ENCODE measurements around the gene ANKRD1. TPM values are rescaled to one million over a fixed set of nuclear protein-coding genes. Genes with fewer than 3 reads are reported as not detected.

Gene ANKRD1
- total and polyA plus RNA-seq, 11 donors, result 1,315 to 9,579 (median 4,181) TPM

- WGBS, 4 donors, result 16 to 35% (median 30%) methylated on average over 2 of the region's 2 CpGs
- H3K4me1 ChIP-seq, result peaks cover 4 to 52% (median 20%) of the 10 kb centered on the region in 12 donors
- DNase-seq, result peak in 2 of 5 donors; percentile 25 to 48
- TF ChIP-seq POLR2A (IDR thresholded peaks at IDR 0.05) (no peak), CTCF (IDR thresholded peaks at IDR 0.05) (no peak)
- ATAC-seq, result peak in 2 of 4 donors; percentile 41 to 46
- no peaks in the 10 kb centered on the region for H3K9me3 ChIP-seq
- no peaks in the 10 kb centered on the region for H3K36me3 ChIP-seq
- no peaks in the 10 kb centered on the region for H3K27me3 ChIP-seq
- H3K4me3 ChIP-seq, result peak overlapping the region in 4 of 12 donors; percentile 19 to 49 (median 38)
- intact Hi-C loops (cut with DNase I), result loop anchor here in 4 of 10 donors (5.0 to 10.0 kb wide), 3 partner anchors 33 to 51 kb away; partner anchors contain the start of gene ANKRD1 (in 3 of the 4)
- H3K27ac ChIP-seq, result peak overlapping the region in 9 of 12 donors; percentile 13 to 81 (median 45)
Observed at GRCh38 chr10:90965720-90966119, 44.8 kb upstream of the ANKRD1 start.

GRCh38 chr10:90964781-90965465 lies 44.0 kb upstream of the ANKRD1 start:
- intact Hi-C loops (cut with DNase I), result loop anchor here in 4 of 10 donors (5.0 to 10.0 kb wide), 3 partner anchors 33 to 50 kb away; partner anchors contain the start of gene ANKRD1 (in 3 of the 4)
- peak overlapping the region in 7 of 12 donors; percentile 1 to 72 (median 28) for H3K27ac ChIP-seq

GRCh38 chr10:90963331-90963730 lies 42.4 kb upstream of the ANKRD1 start:
- H3K4me1 ChIP-seq, result peaks cover 4 to 44% (median 23%) of the 10 kb centered on the region in 12 donors
- no peaks in the 10 kb centered on the region for H3K36me3 ChIP-seq
- H3K27me3 ChIP-seq, result no peaks in the 10 kb centered on the region
- TF ChIP-seq POLR2A (IDR thresholded peaks at IDR 0.05) (no peak), CTCF (IDR thresholded peaks at IDR 0.05) (no peak)
- H3K9me3 ChIP-seq, result no peaks in the 10 kb centered on the region
- no peak for ATAC-seq
- H3K4me3 ChIP-seq, result no peak overlapping the region
- intact Hi-C loops (cut with DNase I), result loop anchor here in 1 of 10 donors (10.0 kb wide), 1 partner anchor 49 kb away; no protein-coding TSS in a partner anchor
- H3K27ac ChIP-seq, result no peak overlapping the region
- DNase-seq, result no peak
- WGBS, 4 donors, result 74 to 89% (median 78%) methylated on average over 2 of the region's 2 CpGs

More at GRCh38 chr10:90964781-90965465, 44.0 kb upstream of the ANKRD1 start:
- DNase-seq (peak in 2 of 5 donors; percentile 26 to 38), ATAC-seq (peak in 2 of 4 donors; percentile 25 to 37)
- H3K4me3 ChIP-seq, result no peak overlapping the region
- 44 to 71% (median 53%) methylated on average over 1 of the region's 1 CpG for WGBS, 4 donors
- H3K36me3 ChIP-seq, result no peaks in the 10 kb centered on the region
- no peaks in the 10 kb centered on the region for H3K27me3 ChIP-seq
- H3K4me1 ChIP-seq, result peaks cover 4 to 57% (median 25%) of the 10 kb centered on the region in 12 donors
- H3K9me3 ChIP-seq, result no peaks in the 10 kb centered on the region
- TF ChIP-seq CTCF (IDR thresholded peaks at IDR 0.05) (peak in 2 of 12 donors; percentile 10 to 14), POLR2A (IDR thresholded peaks at IDR 0.05) (no peak)

- ATAC-seq, result peak in 3 of 4 donors; percentile 21 to 80 (median 75)
Observed at GRCh38 chr10:90960355-90960814, 39.5 kb upstream of the ANKRD1 start.

More at GRCh38 chr10:90960355-90960814, 39.5 kb upstream of the ANKRD1 start:
- H3K4me1 ChIP-seq, result peaks cover under 1 to 25% (median 18%) of the 10 kb centered on the region in 12 donors
- H3K27ac ChIP-seq, result peak overlapping the region in 4 of 12 donors; percentile 15 to 39 (median 38)
- DNase-seq, result no peak
- intact Hi-C loops (cut with DNase I), result loop anchor here in 2 of 10 donors (2.0 to 10.0 kb wide), 2 partner anchors 30 to 46 kb away; no protein-coding TSS in a partner anchor
- no peaks in the 10 kb centered on the region for H3K36me3 ChIP-seq
- H3K4me3 ChIP-seq, result no peak overlapping the region
- no peaks in the 10 kb centered on the region for H3K27me3 ChIP-seq
- no peaks in the 10 kb centered on the region for H3K9me3 ChIP-seq
- TF ChIP-seq POLR2A (IDR thresholded peaks at IDR 0.05) (no peak), CTCF (IDR thresholded peaks at IDR 0.05) (no peak)

Data from heart left ventricle (tissue), 16 donors.